GM12872 (cell line): ENCODE measurements around the gene MS4A4E.

ENCODE experiments used
- CTCF ChIP-seq: IDR thresholded peaks from 3 replicates; pipeline ENCODE4 v1.5.1; 2011; ENCODE audit warnings: low read depth, mild to moderate bottlenecking, low read length, moderate library complexity; ENCODE audit not compliant: insufficient read depth

The MS4A4E gene

GRCh38 chr11:60165538-60165937 is 77.4 kb downstream of the MS4A4E start:
- no peak for TF ChIP-seq CTCF

DNA sequence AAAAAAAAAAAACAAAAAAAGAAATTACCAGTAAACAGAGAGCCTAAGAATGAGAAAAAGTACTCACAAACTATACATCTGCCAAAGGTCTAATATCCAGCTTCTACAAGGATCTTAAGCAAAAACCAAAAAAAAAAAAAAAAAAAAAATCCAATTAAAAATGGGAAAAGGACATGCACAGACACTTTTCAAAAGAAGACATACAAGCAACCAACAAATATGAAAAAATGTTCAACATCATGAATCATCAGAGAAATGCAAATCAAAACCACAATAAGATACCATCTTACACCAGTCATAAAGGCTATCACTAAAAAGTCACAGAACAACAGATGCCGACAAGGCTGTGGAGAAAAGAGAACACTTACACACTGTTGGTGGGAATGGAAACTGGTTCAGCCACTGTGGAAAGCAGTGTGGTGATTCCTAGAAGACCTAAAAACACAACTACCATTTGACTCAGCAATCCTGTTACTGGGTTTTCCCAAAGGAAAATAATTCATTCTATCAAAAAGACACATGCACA is 78.3 kb downstream of the MS4A4E start:
- TF ChIP-seq CTCF, result no peak

- no peak for TF ChIP-seq CTCF
Observed at GRCh38 chr11:60161766-60162165, 81.2 kb downstream of the MS4A4E start.

DNA sequence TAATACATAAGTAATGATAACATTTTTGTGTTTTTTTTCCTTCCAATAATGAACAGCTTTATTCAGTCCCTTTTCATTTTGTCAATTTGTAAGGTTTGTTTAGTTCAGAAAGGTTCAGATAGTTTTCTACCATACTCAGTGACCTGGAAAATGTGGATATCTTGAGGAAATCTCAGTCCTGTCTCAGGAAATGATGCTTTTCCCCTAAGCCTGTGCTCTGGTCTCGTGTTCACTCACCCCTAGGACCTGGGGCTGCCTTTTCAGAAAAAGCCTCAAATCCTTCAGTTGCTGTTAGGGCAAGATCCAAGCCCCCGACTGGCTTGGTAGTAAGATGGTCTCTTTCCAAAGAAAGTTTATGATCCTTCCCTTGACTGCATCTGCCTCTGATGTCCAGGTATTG is 81.8 kb downstream of the MS4A4E start:
- no peak for TF ChIP-seq CTCF

DNA sequence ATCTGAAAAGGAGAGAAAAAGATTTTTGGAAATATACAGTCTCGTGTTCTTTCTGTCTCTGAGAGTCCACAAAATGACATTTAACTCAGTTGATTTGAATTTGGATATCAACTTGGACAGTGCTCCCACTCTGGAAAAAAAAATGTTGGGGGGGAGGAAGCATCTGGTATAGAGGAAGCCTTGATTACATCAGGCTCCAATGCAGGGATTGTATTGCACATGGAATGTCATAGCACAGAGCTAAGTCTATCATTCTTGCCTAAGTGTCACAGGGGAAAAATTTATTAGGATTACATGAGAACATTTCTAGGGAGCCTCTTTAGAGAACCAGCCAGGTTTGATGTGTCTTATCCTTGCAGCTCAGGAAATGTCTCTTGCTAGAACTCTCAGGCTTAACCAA is 83.1 kb downstream of the MS4A4E start:
- no peak for TF ChIP-seq CTCF

DNA sequence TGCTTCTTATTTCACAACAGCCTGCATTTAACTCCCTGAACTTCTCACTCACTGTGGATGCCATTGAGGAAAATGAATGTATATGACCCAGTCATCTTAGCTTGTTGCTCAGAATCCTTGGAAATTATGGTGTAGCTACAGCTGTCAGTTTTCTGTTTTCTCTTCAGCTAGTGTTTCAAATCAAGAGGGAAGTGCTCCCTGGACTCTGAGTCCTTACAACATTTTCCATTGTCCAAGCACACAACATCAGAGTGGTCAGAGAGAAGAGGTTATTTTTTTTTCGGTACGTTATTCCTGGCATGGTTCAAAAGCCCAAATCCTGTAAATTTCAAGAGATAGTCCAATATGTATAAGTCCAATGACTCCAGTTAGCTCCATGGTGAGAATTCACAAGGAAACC is 83.7 kb downstream of the MS4A4E start:
- TF ChIP-seq CTCF, result no peak

DNA sequence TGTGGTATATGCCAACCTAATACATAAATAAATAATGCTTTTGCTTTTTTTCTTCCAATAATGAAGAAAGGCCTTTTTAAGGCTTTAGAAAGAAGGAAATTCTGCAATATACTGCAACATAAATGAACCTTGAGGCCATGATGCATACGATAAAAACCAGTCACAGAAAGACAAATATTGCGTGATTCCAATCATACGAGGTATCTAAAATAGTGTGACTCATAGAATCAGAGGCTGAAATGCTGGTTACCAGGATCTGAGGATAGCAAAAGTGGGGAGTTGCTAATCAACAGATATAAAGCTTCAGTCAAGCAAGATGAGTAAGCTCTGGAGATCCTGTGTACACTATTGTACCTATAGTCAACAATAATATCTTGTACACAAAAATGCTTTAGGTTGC is 84.3 kb downstream of the MS4A4E start:
- TF ChIP-seq CTCF, result no peak

DNA sequence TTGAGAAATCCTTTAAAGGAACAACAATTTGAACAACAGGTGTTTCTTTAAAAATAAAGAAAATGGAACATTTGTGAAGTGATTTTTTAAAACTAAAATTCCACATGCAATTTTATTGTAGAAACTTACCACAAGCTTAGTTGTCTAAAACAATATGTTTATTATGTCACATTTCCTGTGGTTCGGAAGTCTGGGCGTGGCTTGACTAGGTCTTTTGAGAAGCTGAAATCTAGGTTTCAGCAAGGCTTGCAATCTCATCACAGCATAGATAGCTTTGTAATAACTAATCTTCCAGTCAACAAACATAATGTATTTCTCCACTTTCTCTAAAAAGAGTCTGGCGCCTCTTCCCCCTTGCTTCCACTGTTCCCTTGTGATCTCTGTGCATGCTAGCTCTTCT is 87.0 kb downstream of the MS4A4E start:
- TF ChIP-seq CTCF, result no peak
